ENCODE data around the gene ELMO1.

DNA sequence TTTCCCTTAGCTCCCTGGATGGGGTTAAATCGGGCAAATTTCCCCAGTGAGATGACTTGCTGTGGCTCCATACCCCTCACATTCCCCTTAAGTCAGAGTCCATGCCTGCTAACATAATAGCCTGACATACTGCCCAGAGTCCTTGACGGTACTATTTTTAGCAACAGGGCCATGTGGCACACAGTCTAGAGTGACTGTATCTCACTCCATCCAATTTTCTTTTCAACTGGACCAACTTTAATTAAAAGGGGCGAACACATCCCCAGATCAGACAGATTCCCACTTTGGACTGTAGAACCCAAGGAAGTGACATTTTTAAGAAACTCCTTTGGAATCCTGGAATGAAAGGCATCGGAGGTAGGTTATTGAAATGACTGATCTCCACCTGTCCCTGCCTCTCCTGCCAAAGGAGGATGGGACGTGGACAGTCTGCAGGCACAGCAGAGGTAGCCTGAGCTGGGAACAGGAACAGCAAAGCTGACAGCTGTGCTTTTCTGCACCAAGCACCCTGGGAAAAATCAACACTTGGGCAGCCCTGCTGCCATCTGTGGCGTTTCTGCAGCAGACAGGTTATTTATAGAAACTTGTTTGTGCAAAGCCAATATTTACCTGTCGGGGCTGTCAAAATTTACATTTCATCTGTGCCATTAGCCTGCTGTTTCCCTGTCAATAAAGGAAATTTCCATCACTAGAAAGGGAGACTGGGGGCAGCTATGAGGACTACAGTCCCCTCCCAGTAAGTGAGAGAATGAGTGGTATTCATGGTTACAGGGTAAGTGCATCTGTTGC, 502.9 kb downstream of the ELMO1 start:
- TF ChIP-seq, protein P1, sequence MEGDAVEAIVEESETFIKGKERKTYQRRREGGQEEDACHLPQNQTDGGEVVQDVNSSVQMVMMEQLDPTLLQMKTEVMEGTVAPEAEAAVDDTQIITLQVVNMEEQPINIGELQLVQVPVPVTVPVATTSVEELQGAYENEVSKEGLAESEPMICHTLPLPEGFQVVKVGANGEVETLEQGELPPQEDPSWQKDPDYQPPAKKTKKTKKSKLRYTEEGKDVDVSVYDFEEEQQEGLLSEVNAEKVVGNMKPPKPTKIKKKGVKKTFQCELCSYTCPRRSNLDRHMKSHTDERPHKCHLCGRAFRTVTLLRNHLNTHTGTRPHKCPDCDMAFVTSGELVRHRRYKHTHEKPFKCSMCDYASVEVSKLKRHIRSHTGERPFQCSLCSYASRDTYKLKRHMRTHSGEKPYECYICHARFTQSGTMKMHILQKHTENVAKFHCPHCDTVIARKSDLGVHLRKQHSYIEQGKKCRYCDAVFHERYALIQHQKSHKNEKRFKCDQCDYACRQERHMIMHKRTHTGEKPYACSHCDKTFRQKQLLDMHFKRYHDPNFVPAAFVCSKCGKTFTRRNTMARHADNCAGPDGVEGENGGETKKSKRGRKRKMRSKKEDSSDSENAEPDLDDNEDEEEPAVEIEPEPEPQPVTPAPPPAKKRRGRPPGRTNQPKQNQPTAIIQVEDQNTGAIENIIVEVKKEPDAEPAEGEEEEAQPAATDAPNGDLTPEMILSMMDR (conservative IDR thresholded peaks at IDR 0.05; ENCODE audit: low read depth, low read length): no peak
- no peak for TF ChIP-seq EZH2 (IDR thresholded peaks at IDR 0.05; ENCODE audit: borderline replicate concordance, low read depth, low read length, poor library complexity, severe bottlenecking)

Measured in A673 (cell line).